GM23338 (cell line): ENCODE results near the gene CEP72. TPM values are rescaled to one million over a fixed set of nuclear protein-coding genes. Genes with fewer than 3 reads are reported as not detected.

ENCODE experiments used
- ATAC-seq: fragments of 200-7000 bp; cut with Tn5 transposase; 3 replicates; pipeline ENCODE4 v1.9.1; 2020
- DNase-seq: peaks from one replicate; pipeline ENCODE4 v3.0.0-alpha.2; 2015; ENCODE audit warnings: low spot score
- H2AFZ ChIP-seq: fragments of 200-600 bp; sonication (generic); 2 replicates; pipeline ENCODE4 v1.8.0; 2016; ENCODE audit warnings: antibody characterized with exemption, mild to moderate bottlenecking, moderate library complexity
- H3F3A ChIP-seq: fragments of 200-600 bp; sonication (generic); replicated peaks from 2 replicates; pipeline ENCODE4 v1.8.0; 2017; ENCODE audit warnings: antibody characterized with exemption, mixed run types, low read depth
- H3K27ac ChIP-seq: fragments of 200-600 bp; sonication (generic); 2 replicates; pipeline ENCODE4 v1.6.1; 2016; ENCODE audit warnings: low read depth
- H3K27me3 ChIP-seq: fragments of 200-600 bp; sonication (generic); 2 replicates; pipeline ENCODE4 v1.8.0; 2016; ENCODE audit warnings: mild to moderate bottlenecking, mixed run types, moderate library complexity; ENCODE audit not compliant: insufficient read depth
- H3K36me3 ChIP-seq: fragments of 200-600 bp; sonication (generic); 2 replicates; pipeline ENCODE4 v1.8.0; 2016; ENCODE audit warnings: mild to moderate bottlenecking; ENCODE audit not compliant: insufficient read depth
- H3K4me1 ChIP-seq: fragments of 200-600 bp; sonication (generic); 2 replicates; pipeline ENCODE4 v1.8.0; 2016; ENCODE audit warnings: mild to moderate bottlenecking, moderate library complexity; ENCODE audit not compliant: insufficient read depth
- H3K4me2 ChIP-seq: fragments of 200-600 bp; sonication (generic); 2 replicates; pipeline ENCODE4 v1.7.1; 2017; ENCODE audit warnings: mixed run types
- H3K4me3 ChIP-seq: fragments of 200-600 bp; sonication (generic); 2 replicates; pipeline ENCODE4 v1.6.1; 2016; ENCODE audit warnings: mixed run types
- H3K79me2 ChIP-seq: fragments of 200-600 bp; sonication (generic); replicated peaks from 2 replicates; pipeline ENCODE4 v1.8.0; 2017; ENCODE audit warnings: mild to moderate bottlenecking; ENCODE audit not compliant: insufficient read depth
- H3K9me2 ChIP-seq: fragments of 200-600 bp; sonication (generic); 2 replicates; pipeline ENCODE4 v1.8.0; 2017; ENCODE audit not compliant: insufficient read depth
- H4K20me1 ChIP-seq: fragments of 200-600 bp; sonication (generic); replicated peaks from 2 replicates; pipeline ENCODE4 v1.8.0; 2017; ENCODE audit warnings: mild to moderate bottlenecking; ENCODE audit not compliant: insufficient read depth
- H3K27ac Mint-ChIP-seq: 2 replicates; pipeline ENCODE4 v1.8.0; 2020; ENCODE audit warnings: inconsistent platforms, mild to moderate bottlenecking, moderate library complexity, mixed read lengths
- H3K27me3 Mint-ChIP-seq: 3 replicates; pipeline ENCODE4 v1.8.0; 2022; ENCODE audit warnings: low read depth, mild to moderate bottlenecking, moderate library complexity, mixed read lengths, inconsistent platforms; ENCODE audit not compliant: insufficient read depth, poor library complexity
- H3K36me3 Mint-ChIP-seq: 3 replicates; pipeline ENCODE4 v1.8.0; 2021; ENCODE audit warnings: low read depth, mild to moderate bottlenecking, inconsistent platforms, moderate library complexity, mixed read lengths
- H3K4me1 Mint-ChIP-seq: 3 replicates; pipeline ENCODE4 v1.8.0; 2020; ENCODE audit warnings: mild to moderate bottlenecking, inconsistent platforms, mixed read lengths
- H3K4me3 Mint-ChIP-seq: 3 replicates; pipeline ENCODE4 v1.8.0; 2021; ENCODE audit warnings: moderate library complexity, mild to moderate bottlenecking, inconsistent platforms, mixed read lengths
- H3K9me3 Mint-ChIP-seq: 3 replicates; pipeline ENCODE4 v1.8.0; 2020; ENCODE audit warnings: moderate library complexity, mild to moderate bottlenecking, inconsistent platforms, mixed read lengths
- CREB1 ChIP-seq: fragments of 250-450 bp; sonication (Bioruptor Pico); IDR thresholded peaks from 2 replicates; pipeline ENCODE4 v1.5.0; 2020; ENCODE audit warnings: low read depth, mild to moderate bottlenecking, moderate library complexity
- CTCF ChIP-seq, 2 experiments: fragments of 200-600 bp in 1 of 2; sonication (generic) in 1 of 2; conservative IDR thresholded peaks; 2 replicates each; pipeline versions ENCODE4 v1.5.1 to v1.6.1; 2016 to 2017; ENCODE audit warnings: antibody characterized with exemption in 2 of 2, low read depth in 2 of 2, mild to moderate bottlenecking in 2 of 2, moderate library complexity in 1 of 2
- ETS1 ChIP-seq: IDR thresholded peaks from 2 replicates; pipeline ENCODE4 v1.6.1; 2016; ENCODE audit warnings: antibody characterized with exemption
- EZH2 ChIP-seq: fragments of 200-600 bp; sonication (generic); IDR thresholded peaks from one replicate; pipeline ENCODE4 v1.8.0; 2017; ENCODE audit warnings: antibody characterized with exemption, mild to moderate bottlenecking, low read depth; ENCODE audit not compliant: unreplicated experiment
- EZH2phosphoT487 ChIP-seq: fragments of 200-600 bp; sonication (generic); IDR thresholded peaks from one replicate; pipeline ENCODE4 v1.8.1; 2018; ENCODE audit warnings: antibody characterized with exemption; ENCODE audit not compliant: unreplicated experiment
- JUNB ChIP-seq: IDR thresholded peaks from one replicate; pipeline ENCODE4 v1.6.1; 2016; ENCODE audit warnings: antibody characterized with exemption; ENCODE audit not compliant: unreplicated experiment
- NANOG ChIP-seq: IDR thresholded peaks from 2 replicates; pipeline ENCODE4 v1.6.1; 2016; ENCODE audit warnings: antibody characterized with exemption, borderline replicate concordance
- POLR2AphosphoS5 ChIP-seq: IDR thresholded peaks from 2 replicates; pipeline ENCODE4 v1.6.1; 2016; ENCODE audit warnings: antibody characterized with exemption, low read depth
- REST ChIP-seq: IDR thresholded peaks from one replicate; pipeline ENCODE4 v1.6.1; 2018; ENCODE audit warnings: antibody characterized with exemption; ENCODE audit not compliant: unreplicated experiment
- STAT1 ChIP-seq: IDR thresholded peaks from one replicate; pipeline ENCODE4 v1.6.1; 2016; ENCODE audit warnings: antibody characterized with exemption; ENCODE audit not compliant: unreplicated experiment
- ZNF114 ChIP-seq: fragments of 250-450 bp; sonication (Bioruptor Pico); IDR thresholded peaks from 2 replicates; pipeline ENCODE4 v1.5.0; 2020; ENCODE audit warnings: mild to moderate bottlenecking, moderate library complexity
- ZNF331 ChIP-seq: fragments of 250-450 bp; sonication (Bioruptor Pico); IDR thresholded peaks from 2 replicates; pipeline ENCODE4 v1.5.0; 2020; ENCODE audit warnings: low read depth, mild to moderate bottlenecking, moderate library complexity
- ZNF462 ChIP-seq: fragments of 250-450 bp; sonication (Bioruptor Pico); IDR thresholded peaks from 2 replicates; pipeline ENCODE4 v1.5.0; 2020; ENCODE audit warnings: mild to moderate bottlenecking, moderate library complexity
- polyA plus RNA-seq: library from polyadenylated mRNA; unstranded; fragments of >200 nt; fragmentation: Nextera tagmentation; extraction: Ambion mirVana; gene quantifications from 2 replicates; pipeline ENCODE4 v1.2.1, GENCODE V29; 2016
- total RNA-seq: library from RNA; depleted of rRNA; stranded (reverse); fragments of >200 nt; shearing (Covaris generic); gene quantifications from 2 replicates; pipeline ENCODE4 v1.2.3, GENCODE V29; 2014

CEP72 gene
- total and polyA plus RNA-seq, 2 experiments from 2014 or later: 15.5 to 27.1 TPM

- Histone ChIP-seq H3K27ac (no peak overlapping the region), H2AFZ (no peak overlapping the region), H3K79me2 (no peaks in the 10 kb centered on the region), H3K9me2 (no peaks in the 10 kb centered on the region), H3F3A (no peaks in the 10 kb centered on the region), H3K27me3 (0 out of 2 replicates have a peak, but pooled peaks cover 4% of the 10 kb centered on the region), H3K4me2 (no peak overlapping the region), H3K36me3 (no peaks in the 10 kb centered on the region), H3K4me3 (no peak overlapping the region), H3K4me1 (no peaks in the 10 kb centered on the region), H4K20me1 (0 out of 2 replicates have a peak, but pooled peaks cover 2% of the 10 kb centered on the region)
- H3K4me3 Mint-ChIP-seq: no peak overlapping the region
- ATAC-seq (no peak), DNase-seq (no peak)
- peaks cover 2% of the 10 kb centered on the region; the same call in 1 of the 3 replicates for H3K9me3 Mint-ChIP-seq
- H3K4me1 Mint-ChIP-seq: peaks cover 6% of the 10 kb centered on the region
- peaks cover 20% of the 10 kb centered on the region for H3K27me3 Mint-ChIP-seq
- no peaks in the 10 kb centered on the region; the same call in 2 of the 3 replicates for H3K36me3 Mint-ChIP-seq
- H3K27ac Mint-ChIP-seq: no peak overlapping the region
- TF ChIP-seq ZNF462 (no peak), CREB1 (CRISPR knock-in tag) (no peak), ZNF114 (CRISPR knock-in tag) (no peak), ETS1 (no peak), STAT1 (no peak), ZNF331 (CRISPR knock-in tag) (no peak), JUNB (no peak), EZH2 (no peak), REST (no peak), EZH2phosphoT487 (no peak), CTCF (conservative IDR thresholded peaks at IDR 0.05; ENCODE audit: low read depth in 2 of 2) (no peak), NANOG (no peak), POLR2AphosphoS5 (no peak)
Measured at GRCh38 chr5:675871-676698, 63.9 kb downstream of the CEP72 start.
